ENCODE results near the gene ELF4.

The ELF4 gene

GRCh38 chrX:130111220-130112154 lies 1.2 kb upstream of the ELF4 start:
- DNase-seq, result no peak

DNA sequence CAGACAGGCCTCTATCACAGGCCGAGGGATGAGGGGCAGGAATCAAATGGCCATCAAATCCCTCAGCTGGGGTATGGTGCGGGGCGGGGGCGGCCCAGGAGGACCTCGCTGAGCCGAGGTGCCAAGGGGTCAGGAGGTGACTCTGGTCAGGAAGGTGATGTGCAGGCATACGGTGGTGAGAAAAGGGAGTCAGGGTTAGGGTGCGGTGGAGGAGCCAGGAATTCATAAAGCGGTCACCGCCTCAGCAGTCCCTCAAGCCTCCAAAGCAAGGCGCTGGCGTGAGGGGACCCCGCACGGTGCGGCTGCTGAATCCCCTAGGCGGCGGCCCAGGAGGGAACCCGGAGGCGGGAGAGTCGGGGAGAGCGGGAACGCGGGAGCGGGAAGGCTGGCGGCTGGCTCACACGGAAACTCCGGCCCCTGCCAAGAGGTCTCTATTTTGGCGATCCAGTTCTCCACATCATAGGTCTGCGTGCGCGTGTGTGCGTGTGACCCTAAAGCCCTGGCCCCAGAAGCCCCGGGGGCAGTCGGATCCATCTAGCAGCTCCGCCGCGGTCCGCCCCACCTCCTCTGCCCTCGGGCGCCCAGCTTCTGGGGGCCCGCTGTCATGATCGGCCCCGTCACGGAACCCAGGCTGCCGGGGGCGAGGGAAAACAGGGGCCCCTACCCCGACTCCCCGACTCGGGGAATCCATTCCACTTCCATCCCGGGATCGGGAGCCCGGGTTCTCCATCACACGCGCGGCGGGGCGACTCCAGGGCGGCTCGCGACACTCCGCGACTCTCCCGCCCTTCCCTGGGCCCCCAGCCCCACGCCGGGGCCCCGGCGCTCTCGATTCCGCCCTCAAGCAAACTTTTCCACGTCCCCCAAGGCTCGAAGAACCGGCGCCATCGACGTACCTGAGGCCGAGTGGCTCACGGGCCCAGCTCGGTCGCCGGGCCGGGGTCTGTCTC lies 593 bp downstream of the ELF4 start:
- DNase-seq, result no peak

- no peak for DNase-seq
These were observed 1.5 kb downstream of the ELF4 start for GRCh38 chrX:130108647-130109428.

DNA sequence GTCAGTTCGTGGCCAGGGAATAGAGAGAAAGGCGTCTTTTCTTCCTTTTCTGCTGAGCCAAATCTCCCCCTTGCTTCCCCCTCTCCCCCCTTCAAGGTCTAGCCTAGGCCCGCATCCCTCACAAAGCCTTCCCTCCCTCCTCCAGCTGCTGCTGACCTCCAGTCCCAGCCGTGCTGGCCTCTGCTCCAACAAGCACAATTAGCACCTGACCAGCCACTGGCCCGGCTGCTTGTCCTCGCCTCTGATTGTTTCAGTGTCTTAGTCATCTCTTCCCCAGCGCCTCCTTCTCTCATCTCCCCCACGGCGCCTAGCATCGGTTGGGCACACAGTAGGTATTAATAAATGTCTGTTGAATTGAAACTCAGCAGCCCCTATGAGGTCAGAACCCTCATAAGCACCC lies 4.2 kb downstream of the ELF4 start:
- no peak for DNase-seq

- DNase-seq, result no peak
These were observed 5.1 kb downstream of the ELF4 start for GRCh38 chrX:130105244-130105643.

GRCh38 chrX:130103605-130104004 lies 6.7 kb downstream of the ELF4 start:
- DNase-seq, result no peak

DNA sequence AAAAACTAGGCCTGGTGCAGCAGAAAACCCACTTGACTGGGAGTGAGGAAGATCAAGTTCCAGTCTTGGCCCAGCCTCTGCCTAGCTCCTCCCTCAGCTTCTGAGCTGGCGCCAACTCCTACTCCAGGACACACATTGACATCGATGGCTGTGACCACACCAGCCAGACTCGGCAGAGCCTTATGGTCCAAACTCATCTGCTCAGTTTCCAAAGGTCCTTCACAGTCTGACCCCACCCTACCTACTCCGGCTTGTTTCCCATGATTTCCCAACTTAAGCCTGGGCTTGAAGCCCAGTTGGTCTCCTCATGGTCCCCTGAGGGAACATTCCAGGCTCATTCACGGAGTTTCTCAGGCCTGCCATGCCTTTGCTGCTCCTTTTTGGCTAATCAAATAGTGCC lies 10.1 kb downstream of the ELF4 start:
- no peak for DNase-seq

- DNase-seq, result no peak
These were observed 12.1 kb downstream of the ELF4 start for GRCh38 chrX:130098210-130098552.

- DNase-seq, result no peak
These were observed 12.6 kb downstream of the ELF4 start for GRCh38 chrX:130097507-130098209.

- DNase-seq, result no peak
These were observed 14.9 kb downstream of the ELF4 start for GRCh38 chrX:130095249-130096030.

GRCh38 chrX:130094696-130095095 lies 15.6 kb downstream of the ELF4 start:
- DNase-seq, result no peak

DNA sequence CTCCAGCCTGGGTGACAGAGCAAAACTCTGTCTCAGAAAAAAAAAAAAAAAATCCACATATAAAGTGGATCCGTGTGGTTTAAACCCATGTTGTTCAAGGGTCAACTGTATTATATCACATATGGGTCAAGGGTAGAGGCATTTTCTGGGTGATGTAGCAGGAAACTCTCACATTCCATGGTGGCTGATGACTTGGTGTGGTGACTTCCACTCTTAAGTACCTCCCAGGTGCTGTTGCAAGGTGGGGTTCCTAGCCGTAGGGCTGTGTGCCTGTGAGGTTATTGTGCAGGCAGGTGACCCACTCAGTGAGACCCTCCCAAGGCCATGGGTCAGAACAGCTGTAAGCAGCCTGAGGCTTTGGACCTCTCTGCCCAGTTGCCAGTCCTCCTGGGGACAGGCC lies 17.0 kb downstream of the ELF4 start:
- no peak for DNase-seq

- DNase-seq, result no peak
These were observed 18.2 kb downstream of the ELF4 start for GRCh38 chrX:130091980-130092522.

- DNase-seq, result no peak
These were observed 19.9 kb downstream of the ELF4 start for GRCh38 chrX:130090364-130090763.

DNA sequence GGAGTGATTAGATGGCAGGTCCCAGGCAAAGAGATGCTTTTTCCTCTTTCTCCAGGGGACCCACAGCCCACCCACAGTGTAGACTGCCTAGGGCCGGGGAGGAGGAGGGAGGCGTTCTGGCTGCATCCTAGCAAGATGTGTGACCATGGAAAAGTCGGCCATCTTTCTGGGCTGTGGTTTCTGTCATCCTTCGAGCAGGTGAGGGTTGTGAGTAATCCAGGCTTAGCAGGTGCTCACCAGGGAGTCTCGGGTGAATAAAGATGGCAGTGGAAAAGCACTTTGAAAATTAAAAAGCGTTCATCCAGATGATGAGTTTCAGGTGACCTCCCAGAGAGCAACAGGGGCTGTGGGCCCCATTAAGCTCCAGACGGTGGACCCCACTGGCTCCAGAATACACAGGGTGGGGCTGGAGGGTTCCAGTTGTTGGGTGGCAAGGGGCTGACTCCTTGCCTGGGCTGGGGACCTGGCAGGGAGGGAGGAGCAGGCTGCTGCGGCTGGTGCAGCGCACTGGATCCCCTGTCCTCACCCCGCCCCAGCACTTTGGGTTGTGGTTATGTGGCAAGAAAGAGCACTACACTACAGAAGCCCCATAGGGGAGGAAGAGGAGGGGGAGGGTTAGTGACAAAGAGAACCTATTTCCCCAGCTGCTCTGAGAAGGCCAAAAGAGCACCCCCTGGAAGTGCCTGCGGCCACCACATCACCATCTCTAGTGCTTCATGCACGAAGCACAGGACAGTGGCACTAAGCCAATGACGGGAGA lies 23.7 kb downstream of the ELF4 start:
- DNase-seq, result no peak

GRCh38 chrX:130085551-130086446 lies 24.5 kb downstream of the ELF4 start:
- DNase-seq, result no peak

GRCh38 chrX:130084631-130085237 lies 25.6 kb downstream of the ELF4 start:
- DNase-seq, result no peak

GRCh38 chrX:130083656-130084382 lies 26.5 kb downstream of the ELF4 start:
- DNase-seq, result no peak

Data from NCI-H2081 (cell line).